Activated CD4-positive, CD25-positive, alpha-beta regulatory T cell treated with anti-CD3 and anti-CD28 coated beads, Interleukin-2, amount 50 U/mL, for 16 hours (primary cell): Measurements from ENCODE around the gene PRAC1.
"Not testable (repeated sequence)": the region's sequence is repeated elsewhere in the genome, so short reads cannot be mapped to it uniquely, and the experiment has no call there.

Source experiments
- DNase-seq: peaks from one replicate; pipeline ENCODE4 v3.0.0-alpha.2; 2020; ENCODE audit warnings: low read depth, low spot score

Gene PRAC1

GRCh38 chr17:48726916-48727286 is 4.6 kb upstream of the PRAC1 start:
- DNase-seq, result no peak

GRCh38 chr17:48726114-48726915 is 4.0 kb upstream of the PRAC1 start:
- no peak for DNase-seq

DNA sequence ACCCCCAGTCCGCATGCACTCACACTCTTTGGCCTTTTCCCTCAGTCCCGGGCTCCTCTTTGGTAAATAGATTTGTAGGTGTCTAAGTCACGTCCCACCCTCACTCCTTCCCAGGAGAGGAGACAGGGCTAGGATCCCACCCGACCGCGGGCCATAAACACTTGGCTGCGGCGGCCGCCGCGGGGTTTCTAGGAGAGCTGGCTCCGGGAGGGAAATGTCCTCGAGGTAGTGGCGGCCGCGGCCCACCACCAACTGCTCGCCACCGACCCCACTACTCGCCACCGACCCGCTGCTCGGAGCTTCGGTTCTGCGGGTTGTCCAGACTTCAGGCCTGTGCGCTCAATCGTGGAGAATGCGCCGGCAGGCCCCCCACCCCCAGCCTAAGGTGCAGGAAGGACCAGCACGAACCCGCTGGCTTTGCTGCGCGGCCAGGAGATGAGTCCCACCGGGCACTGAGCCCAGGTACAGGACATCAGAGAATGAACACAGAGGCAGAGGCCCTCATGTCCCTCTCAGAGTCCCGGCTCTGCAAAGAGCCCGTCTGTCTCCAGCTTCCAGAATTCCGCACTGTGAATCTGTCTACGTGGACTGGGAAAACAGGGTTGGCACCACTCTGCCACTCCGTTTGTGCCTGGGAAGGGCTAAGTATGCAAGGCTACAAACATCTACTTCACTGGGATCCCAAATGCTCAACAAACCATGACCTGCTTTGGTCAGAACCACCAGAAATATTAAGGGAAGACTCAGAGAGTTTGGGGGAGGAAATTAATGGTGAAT is 3.2 kb upstream of the PRAC1 start:
- DNase-seq, result no peak

GRCh38 chr17:48725004-48725287 is 2.6 kb upstream of the PRAC1 start:
- DNase-seq, result no peak

DNA sequence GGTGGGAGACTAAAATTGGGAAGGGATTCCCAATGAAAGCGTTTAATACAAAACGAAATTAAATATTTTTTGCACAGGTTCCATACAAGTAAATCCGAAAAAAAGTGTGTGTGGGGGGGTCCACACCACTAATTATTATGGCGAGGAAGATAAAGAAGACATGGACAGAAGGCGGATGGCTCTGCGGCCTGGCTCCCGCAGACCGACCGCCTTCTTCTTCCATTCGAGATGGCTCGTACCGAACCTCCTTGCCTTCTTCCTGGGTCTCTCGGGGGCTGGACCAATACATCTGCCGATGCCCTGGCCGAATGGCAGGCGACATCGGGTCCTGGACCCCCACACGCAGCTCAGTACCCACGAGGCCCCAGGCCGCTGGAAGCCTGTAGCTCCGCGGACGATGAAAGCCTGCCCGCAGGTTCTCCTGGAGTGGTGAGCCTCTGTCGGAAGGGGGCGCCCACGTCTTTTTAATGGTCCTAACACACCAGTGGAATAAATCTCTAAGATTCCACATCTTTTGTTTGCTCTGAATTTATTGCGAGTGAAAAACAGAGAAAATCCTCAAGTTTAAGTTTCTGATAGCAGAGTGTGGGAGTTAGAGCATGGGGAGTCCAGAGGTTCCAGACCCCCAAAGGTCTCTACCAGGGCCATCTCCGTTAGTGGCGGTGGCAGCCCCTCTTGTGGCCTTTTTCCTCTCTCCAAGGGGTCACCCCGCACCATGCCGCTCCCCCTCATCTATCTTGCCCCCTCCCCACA is 2.1 kb upstream of the PRAC1 start:
- DNase-seq, result peak; percentile 54

DNA sequence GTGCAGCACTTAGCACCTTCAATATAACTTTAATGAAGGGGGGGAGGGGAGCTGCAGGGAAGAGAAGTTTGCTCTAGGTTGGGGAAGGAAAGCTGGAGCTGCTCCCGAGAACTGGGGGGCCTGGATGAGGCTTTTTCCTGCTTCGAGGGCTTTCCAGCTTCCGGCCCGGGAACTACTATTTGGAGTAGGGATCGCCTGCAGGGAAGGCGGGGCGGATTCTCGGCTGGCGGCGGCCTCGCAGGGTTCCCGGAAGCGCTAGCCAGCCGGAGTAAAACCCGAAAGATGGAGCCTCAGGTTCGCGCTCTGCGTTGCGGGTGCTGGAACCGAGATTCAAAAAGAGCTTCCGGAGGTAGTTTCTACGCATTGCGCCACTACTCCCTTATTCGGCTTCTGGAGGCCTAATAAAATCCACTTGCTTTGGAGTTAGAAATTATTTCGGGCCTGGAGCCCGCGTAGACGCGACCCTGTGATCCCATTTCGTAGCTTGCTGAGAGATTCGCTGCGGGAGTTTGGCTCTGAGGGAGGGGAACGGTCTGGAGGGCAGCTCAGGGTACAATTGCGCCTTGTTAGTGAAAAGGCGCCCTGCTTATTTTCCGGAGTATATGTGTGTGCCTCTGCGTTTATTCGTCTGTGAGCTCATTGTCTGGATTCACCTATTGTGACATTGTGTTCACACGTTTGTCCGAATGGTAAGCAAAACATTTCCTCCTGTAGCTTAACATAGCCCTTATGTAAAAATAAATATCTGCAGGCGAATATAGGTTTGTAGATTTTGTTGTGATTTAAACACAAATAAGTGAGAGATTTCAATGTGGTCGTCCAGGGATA is 1.3 kb upstream of the PRAC1 start:
- no peak for DNase-seq

DNA sequence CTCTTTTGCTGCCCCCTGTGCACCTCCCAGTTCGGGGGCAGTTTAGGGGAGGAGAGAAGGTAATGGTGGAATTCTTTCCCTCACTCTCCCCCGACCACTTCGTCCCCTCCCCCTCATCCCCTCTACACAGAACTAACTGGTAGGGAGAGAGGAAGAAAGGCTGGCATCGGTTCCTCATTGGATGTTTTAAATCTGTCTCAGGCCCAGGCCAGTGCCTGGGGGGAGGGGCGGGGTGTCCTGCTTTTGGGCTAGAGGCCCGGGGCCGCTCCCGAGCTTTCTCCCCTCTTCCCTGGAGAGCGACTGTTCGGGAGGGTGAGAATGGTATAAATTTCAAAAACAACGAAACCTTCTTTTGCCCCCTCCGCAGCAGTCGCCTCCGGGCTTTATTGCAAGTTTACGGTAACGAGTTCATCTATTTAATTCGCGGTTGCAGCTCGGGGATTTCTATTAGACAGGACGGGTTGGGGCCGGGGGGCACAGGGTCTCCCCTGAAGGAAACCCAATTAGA is 651 bp upstream of the PRAC1 start, which contains the start of gene PRAC2:
Gene PRAC2 (plus strand): TSS at position 271 of the 508 bp plus-strand sequence. CDS start 1,226 bp downstream, outside the sequence.
- DNase-seq, result no peak

DNA sequence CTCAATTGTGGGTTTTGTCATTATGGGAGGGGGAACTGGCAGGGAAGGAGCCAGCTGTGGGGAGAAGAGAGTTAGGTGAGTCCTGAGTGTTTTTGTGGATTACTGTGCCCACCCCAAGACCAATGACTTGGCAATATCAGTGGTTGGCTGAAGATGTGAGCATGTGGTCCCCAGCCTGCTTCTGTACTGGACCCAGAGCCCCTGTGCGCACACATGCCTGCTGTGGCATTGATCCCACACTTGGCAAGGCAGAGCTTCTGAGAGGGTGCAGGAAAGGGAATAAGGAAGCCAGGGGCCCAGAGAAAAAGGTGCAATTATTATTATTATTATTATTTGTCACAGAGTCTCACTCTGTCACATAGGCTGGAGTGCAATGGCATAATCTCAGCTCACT is 1.3 kb downstream of the PRAC1 start:
- no peak for DNase-seq

GRCh38 chr17:48720266-48721008 is 1.9 kb downstream of the PRAC1 start:
- DNase-seq, result no peak

DNA sequence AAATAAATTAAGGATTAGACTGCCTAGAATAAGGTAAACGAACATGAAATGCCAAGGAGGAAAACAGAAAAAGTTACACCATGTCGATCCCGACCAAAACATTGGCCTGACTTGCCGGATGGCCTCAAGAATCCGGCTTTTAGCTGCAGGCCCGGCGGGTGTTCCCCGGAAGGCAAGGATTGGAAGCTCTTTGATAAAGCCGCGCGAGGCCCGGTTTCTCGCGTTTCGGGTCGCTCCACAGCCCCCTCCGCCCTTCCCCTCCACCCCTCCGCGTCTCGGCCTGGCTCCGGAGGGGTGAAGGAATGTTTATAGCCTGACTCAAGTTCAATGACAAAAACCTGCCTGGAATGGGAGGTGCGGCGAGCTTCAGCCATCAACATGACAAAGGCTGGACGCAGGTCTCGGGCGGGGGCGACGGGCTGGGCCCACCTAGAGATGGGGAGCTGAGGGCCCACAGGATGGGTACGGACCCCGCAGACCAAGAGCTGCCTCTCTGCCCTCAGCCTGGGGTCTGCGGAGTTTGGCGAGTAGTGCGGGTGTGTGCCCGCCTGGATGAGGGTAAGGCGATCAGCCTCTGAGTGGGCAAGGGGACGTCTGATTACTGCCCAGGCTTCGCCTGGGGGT is 2.6 kb downstream of the PRAC1 start:
- DNase-seq, result no peak

DNA sequence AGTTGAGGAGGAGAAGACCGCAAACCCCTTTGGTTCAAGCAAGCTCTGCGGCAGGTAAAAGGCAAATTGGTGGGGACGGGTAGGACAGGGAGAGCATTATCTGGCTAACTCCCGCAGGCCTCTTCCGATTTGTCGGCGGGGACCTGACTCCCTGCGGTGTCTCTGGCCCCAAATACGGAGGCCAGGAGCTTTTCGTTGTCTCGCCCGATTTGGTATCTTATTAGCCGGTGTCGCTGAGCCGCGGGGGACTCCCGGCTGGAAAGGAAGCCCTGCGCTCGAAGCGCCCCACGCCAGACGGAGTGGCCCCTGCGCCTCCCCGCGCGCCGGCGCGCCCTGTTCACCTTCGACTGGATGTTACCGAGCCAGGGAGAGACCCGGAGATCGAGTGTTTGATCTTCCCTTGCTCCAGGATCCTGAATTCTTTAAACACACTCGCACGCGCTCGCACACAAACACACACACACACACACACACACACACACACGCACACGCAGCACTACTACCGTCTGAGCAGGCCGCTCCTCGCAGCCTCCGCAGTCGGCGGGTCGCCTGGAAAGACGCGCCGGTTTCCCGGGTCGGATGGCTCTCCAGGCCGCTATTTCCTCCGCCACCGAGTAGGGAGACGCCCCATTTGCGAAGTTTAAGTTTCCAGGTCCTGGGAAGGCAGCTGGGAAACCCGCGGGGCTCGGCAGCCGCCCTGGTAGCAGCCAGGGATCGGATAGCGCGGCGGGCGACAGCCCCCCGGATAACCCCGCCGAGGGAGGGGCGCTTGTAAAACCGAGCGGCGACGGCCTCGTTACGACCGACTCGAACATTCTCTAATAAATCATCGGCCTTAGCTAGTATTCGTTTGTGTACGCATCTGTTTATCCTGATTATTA is 3.3 kb downstream of the PRAC1 start:
- no peak for DNase-seq

GRCh38 chr17:48718227-48718760 is 4.0 kb downstream of the PRAC1 start:
- DNase-seq, result no peak

DNA sequence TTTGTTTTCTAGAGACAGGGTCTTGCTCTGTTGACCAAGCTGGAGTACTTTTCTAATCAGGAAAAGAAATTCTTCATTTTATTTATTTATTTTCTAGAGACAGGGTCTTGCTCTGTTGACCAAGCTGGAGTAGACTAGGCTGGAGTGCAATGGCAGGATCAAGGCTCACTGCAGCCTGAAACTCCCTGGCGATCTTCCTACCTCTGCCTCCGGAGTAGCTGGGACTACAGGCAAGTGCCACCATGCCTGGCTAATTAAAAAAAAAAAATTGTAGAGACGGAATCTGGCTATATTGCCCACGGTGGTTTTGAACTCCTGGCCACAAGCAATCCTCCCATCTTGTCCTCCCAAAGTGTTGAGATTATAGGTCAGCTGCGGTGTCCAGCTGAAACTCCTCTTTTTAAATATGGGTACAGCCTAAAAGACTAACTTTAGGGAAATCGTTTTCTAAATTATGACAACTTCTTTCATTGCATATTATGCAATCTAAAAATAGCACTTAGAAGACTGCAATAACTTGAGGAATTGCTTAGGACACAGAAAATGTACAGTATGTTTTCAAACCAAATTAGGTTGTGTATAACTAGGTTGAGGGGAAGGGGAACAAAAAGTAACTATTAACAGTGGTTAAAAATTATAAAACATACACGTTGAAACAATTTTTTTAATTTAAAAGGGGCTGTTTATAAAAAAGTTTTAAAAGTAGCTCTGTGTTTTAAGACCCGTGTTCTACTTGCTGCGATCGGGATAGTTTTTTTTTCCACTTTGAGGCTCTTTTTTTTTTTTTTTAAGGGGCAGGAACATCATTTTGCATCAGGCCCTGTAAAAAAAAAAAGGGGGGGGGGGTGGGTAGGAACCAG is 4.7 kb downstream of the PRAC1 start:
- DNase-seq, result no peak

GRCh38 chr17:48716549-48716948 is 5.8 kb downstream of the PRAC1 start:
- DNase-seq, result not testable (repeated sequence)

GRCh38 chr17:48715496-48716399 is 6.6 kb downstream of the PRAC1 start:
- no peak for DNase-seq

DNA sequence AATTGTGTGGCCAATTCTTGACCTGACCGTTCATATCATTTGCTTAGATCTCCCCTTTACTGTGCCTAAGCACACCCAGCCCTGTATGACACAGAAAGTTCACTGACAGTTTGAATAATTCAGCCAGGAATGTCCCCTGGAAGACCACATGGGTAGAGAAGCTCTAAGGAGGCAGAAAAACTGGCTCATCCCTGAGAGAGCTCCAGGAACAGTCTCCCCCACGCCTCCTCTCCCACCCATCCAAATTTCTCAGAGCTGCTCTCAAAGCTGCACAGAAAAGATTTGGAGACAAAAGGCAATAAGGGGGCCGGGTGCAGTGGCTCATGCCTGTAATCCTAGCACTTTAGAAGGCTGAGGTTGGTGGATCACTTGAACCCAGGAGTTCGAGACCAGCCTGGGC is 11.2 kb downstream of the PRAC1 start:
- DNase-seq, result no peak
